Mesendoderm (in vitro differentiated cells): ENCODE measurements around the gene FASTKD1.
"Not testable (repeated sequence)": the region's sequence is repeated elsewhere in the genome, so short reads cannot be mapped to it uniquely, and the experiment has no call there.

ENCODE experiments used
- DNase-seq: peaks from one replicate; pipeline ENCODE4 v3.0.0; 2013
- H2AK5ac ChIP-seq: 2 replicates; pipeline ENCODE4 v1.6.1; 2013; ENCODE audit warnings: low read length, inconsistent platforms
- H2BK120ac ChIP-seq: 2 replicates; pipeline ENCODE4 v1.6.1; 2013; ENCODE audit warnings: low read depth, mild to moderate bottlenecking, low read length, moderate library complexity, mixed read lengths
- H2BK15ac ChIP-seq: replicated peaks from 2 replicates; pipeline ENCODE4 v1.6.1; 2013; ENCODE audit warnings: low read depth, mild to moderate bottlenecking, moderate library complexity
- H2BK5ac ChIP-seq: 2 replicates; pipeline ENCODE4 v1.6.1; 2013; ENCODE audit warnings: low read length, inconsistent platforms
- H3K18ac ChIP-seq: 2 replicates; pipeline ENCODE4 v1.6.1; 2013; ENCODE audit warnings: mild to moderate bottlenecking, low read length, mixed read lengths
- H3K23ac ChIP-seq: one replicate; pipeline ENCODE4 v1.6.1; 2013; ENCODE audit warnings: low read length
- H3K27ac ChIP-seq: 2 replicates; pipeline ENCODE4 v1.5.1; 2013; ENCODE audit warnings: low read depth, mild to moderate bottlenecking, inconsistent platforms, low read length, moderate library complexity
- H3K27me3 ChIP-seq: 2 replicates; pipeline ENCODE4 v1.6.1; 2013; ENCODE audit warnings: low read length, control low read depth, mild to moderate bottlenecking, inconsistent platforms; ENCODE audit not compliant: insufficient read depth, poor library complexity
- H3K36me3 ChIP-seq: 2 replicates; pipeline ENCODE4 v1.6.1; 2013; ENCODE audit warnings: low read length, inconsistent platforms; ENCODE audit not compliant: control insufficient read depth, insufficient read depth
- H3K4ac ChIP-seq: one replicate; pipeline ENCODE4 v1.6.1; 2013; ENCODE audit warnings: low read depth, mild to moderate bottlenecking, low read length, moderate library complexity
- H3K4me1 ChIP-seq: 2 replicates; pipeline ENCODE4 v1.6.1; 2013; ENCODE audit warnings: low read depth, low read length, inconsistent platforms; ENCODE audit not compliant: control insufficient read depth
- H3K4me2 ChIP-seq: 2 replicates; pipeline ENCODE4 v1.6.1; 2013; ENCODE audit warnings: low read length
- H3K4me3 ChIP-seq: 2 replicates; pipeline ENCODE4 v1.5.1; 2013; ENCODE audit warnings: mild to moderate bottlenecking, low read length
- H3K56ac ChIP-seq: one replicate; pipeline ENCODE4 v1.6.1; 2013; ENCODE audit warnings: low read length
- H3K79me1 ChIP-seq: 2 replicates; pipeline ENCODE4 v1.6.1; 2013; ENCODE audit warnings: low read length, inconsistent platforms
- H3K79me2 ChIP-seq: 2 replicates; pipeline ENCODE4 v1.6.1; 2013; ENCODE audit warnings: mild to moderate bottlenecking, low read length; ENCODE audit not compliant: control insufficient read depth, insufficient read depth
- H3K9ac ChIP-seq: 2 replicates; pipeline ENCODE4 v1.6.1; 2013; ENCODE audit warnings: low read length, inconsistent platforms
- H4K5ac ChIP-seq: one replicate; pipeline ENCODE4 v1.6.1; 2013; ENCODE audit warnings: low read length
- H4K8ac ChIP-seq: one replicate; pipeline ENCODE4 v1.6.1; 2013; ENCODE audit warnings: low read depth, mild to moderate bottlenecking, control low read depth, low read length, moderate library complexity
- WGBS: extraction: QIAGEN DNeasy Blood & Tissue Kit; methylation state at CpG from one replicate; pipeline ENCODE4 v1.1.7; 2013; ENCODE audit warnings: low lambda C conversion rate, missing lambda C conversion rate; ENCODE audit not compliant: insufficient coverage; ENCODE audit errors: extremely low coverage; 5-methylcytosine and 5-hydroxymethylcytosine counted together

FASTKD1 gene

GRCh38 chr2:169525434-169525833 is 48.2 kb downstream of the FASTKD1 start:
- no peaks in the 10 kb centered on the region for H3K79me2 ChIP-seq
- H3K4me3 ChIP-seq = no peak overlapping the region
- no peak overlapping the region for H2BK15ac ChIP-seq
- H4K5ac ChIP-seq = no peak overlapping the region
- no peak for DNase-seq
- no peak overlapping the region for H4K8ac ChIP-seq
- H3K27me3 ChIP-seq = no peaks in the 10 kb centered on the region
- no peak overlapping the region for H3K23ac ChIP-seq
- H3K4ac ChIP-seq = no peak overlapping the region
- no peak overlapping the region for H2AK5ac ChIP-seq
- no peaks in the 10 kb centered on the region for H3K4me1 ChIP-seq
- H3K4me2 ChIP-seq = no peak overlapping the region
- no peak overlapping the region for H3K27ac ChIP-seq
- H2BK120ac ChIP-seq = no peak overlapping the region
- WGBS = no CpG with 5 or more reads among the region's 2 CpGs
- no peaks in the 10 kb centered on the region for H3K79me1 ChIP-seq
- no peak overlapping the region for H3K18ac ChIP-seq
- H3K56ac ChIP-seq = no peak overlapping the region
- no peaks in the 10 kb centered on the region for H3K36me3 ChIP-seq
- no peak overlapping the region for H3K9ac ChIP-seq
- H2BK5ac ChIP-seq = no peak overlapping the region

GRCh38 chr2:169523681-169524080 is 50.0 kb downstream of the FASTKD1 start:
- Histone ChIP-seq H4K5ac (no peak overlapping the region), H3K23ac (no peak overlapping the region), H3K4me1 (no peaks in the 10 kb centered on the region), H2AK5ac (no peak overlapping the region), H4K8ac (no peak overlapping the region), H2BK5ac (no peak overlapping the region), H3K27ac (no peak overlapping the region), H3K56ac (no peak overlapping the region), H3K36me3 (no peaks in the 10 kb centered on the region), H3K4ac (no peak overlapping the region), H3K4me2 (no peak overlapping the region), H3K27me3 (no peaks in the 10 kb centered on the region), H2BK15ac (no peak overlapping the region), H3K4me3 (no peak overlapping the region), H3K18ac (no peak overlapping the region), H3K79me1 (no peaks in the 10 kb centered on the region), H3K79me2 (no peaks in the 10 kb centered on the region), H3K9ac (no peak overlapping the region), H2BK120ac (no peak overlapping the region)
- DNase-seq = peak; percentile 4
- no CpG with 5 or more reads among the region's 5 CpGs for WGBS

GRCh38 chr2:169520896-169521295 is 52.8 kb downstream of the FASTKD1 start:
- Histone ChIP-seq H4K8ac (no peak overlapping the region), H3K79me1 (no peaks in the 10 kb centered on the region), H3K4ac (no peak overlapping the region), H2AK5ac (no peak overlapping the region), H3K27me3 (no peaks in the 10 kb centered on the region), H2BK120ac (no peak overlapping the region), H3K4me2 (no peak overlapping the region), H4K5ac (no peak overlapping the region), H3K27ac (no peak overlapping the region), H3K4me1 (no peaks in the 10 kb centered on the region), H3K4me3 (no peak overlapping the region), H3K79me2 (no peaks in the 10 kb centered on the region), H3K23ac (no peak overlapping the region), H3K36me3 (no peaks in the 10 kb centered on the region), H3K18ac (no peak overlapping the region), H2BK15ac (no peak overlapping the region), H3K9ac (no peak overlapping the region), H2BK5ac (no peak overlapping the region), H3K56ac (no peak overlapping the region)
- DNase-seq = no peak

- H3K79me2 ChIP-seq, H3K56ac ChIP-seq, H4K8ac ChIP-seq, H3K36me3 ChIP-seq, H3K23ac ChIP-seq, DNase-seq, H3K4me2 ChIP-seq, H2BK120ac ChIP-seq, H2AK5ac ChIP-seq, H2BK15ac ChIP-seq, H3K4ac ChIP-seq, H3K27me3 ChIP-seq, H3K18ac ChIP-seq, H3K9ac ChIP-seq, H4K5ac ChIP-seq, H3K4me1 ChIP-seq, H2BK5ac ChIP-seq, H3K4me3 ChIP-seq, H3K79me1 ChIP-seq, H3K27ac ChIP-seq: not testable (repeated sequence)
- no CpG with 5 or more reads among the region's 10 CpGs for WGBS
Measured at GRCh38 chr2:169516488-169516995, 57.1 kb downstream of the FASTKD1 start.

GRCh38 chr2:169514758-169515157 is 58.9 kb downstream of the FASTKD1 start:
- H3K4me1 ChIP-seq, H3K18ac ChIP-seq, H3K79me2 ChIP-seq, H3K23ac ChIP-seq, H3K4me2 ChIP-seq, H3K27ac ChIP-seq, H3K9ac ChIP-seq, H4K8ac ChIP-seq, H2BK15ac ChIP-seq, DNase-seq, H3K4me3 ChIP-seq, H3K27me3 ChIP-seq, H4K5ac ChIP-seq, H3K79me1 ChIP-seq, H3K36me3 ChIP-seq, H3K56ac ChIP-seq, H3K4ac ChIP-seq, H2AK5ac ChIP-seq, H2BK120ac ChIP-seq, H2BK5ac ChIP-seq: not testable (repeated sequence)
- no CpG with 5 or more reads among the region's 7 CpGs for WGBS

GRCh38 chr2:169513926-169514325 is 59.7 kb downstream of the FASTKD1 start:
- H3K56ac ChIP-seq = no peak overlapping the region
- no peak for DNase-seq
- H3K27ac ChIP-seq = no peak overlapping the region
- no peak overlapping the region for H3K9ac ChIP-seq
- no peak overlapping the region for H4K5ac ChIP-seq
- no peak overlapping the region for H2BK120ac ChIP-seq
- no peaks in the 10 kb centered on the region for H3K36me3 ChIP-seq
- no peak overlapping the region for H2AK5ac ChIP-seq
- H3K18ac ChIP-seq = no peak overlapping the region
- no peak overlapping the region for H4K8ac ChIP-seq
- H3K23ac ChIP-seq = no peak overlapping the region
- H3K4me1 ChIP-seq = no peaks in the 10 kb centered on the region
- no peaks in the 10 kb centered on the region for H3K79me1 ChIP-seq
- H3K27me3 ChIP-seq = no peaks in the 10 kb centered on the region
- H3K4me3 ChIP-seq = no peak overlapping the region
- H3K79me2 ChIP-seq = no peaks in the 10 kb centered on the region
- WGBS = no CpG with 5 or more reads among the region's 3 CpGs
- no peak overlapping the region for H2BK5ac ChIP-seq
- H3K4me2 ChIP-seq = no peak overlapping the region
- no peak overlapping the region for H2BK15ac ChIP-seq
- H3K4ac ChIP-seq = no peak overlapping the region
